Mammary epithelial cell (primary cell): ENCODE data around the gene CCSAP.

Experiments
- CTCF ChIP-seq, 2 donors: IDR thresholded peaks in 1 of 2; conservative IDR thresholded peaks in 1 of 2; 2 replicates each; pipeline ENCODE4 v1.5.1; 2011 to 2012; ENCODE audit warnings: inconsistent platforms in 2 of 2, low read length in 2 of 2, mild to moderate bottlenecking in 2 of 2, control low read depth in 1 of 2, low read depth in 1 of 2; ENCODE audit not compliant: insufficient read depth in 1 of 2; ENCODE audit errors: extremely low read depth in 1 of 2
- EZH2 ChIP-seq: IDR thresholded peaks from 2 replicates; pipeline ENCODE4 v1.6.1; 2012; ENCODE audit warnings: low read length, inconsistent platforms, borderline replicate concordance

GRCh38 chr1:229334716-229335115 lies 8.1 kb downstream of the CCSAP start:
- no peak for TF ChIP-seq CTCF (conservative IDR thresholded peaks at IDR 0.05 in 1 of 2, IDR thresholded peaks at IDR 0.05 in 1 of 2; ENCODE audit: extremely low read depth in 1 of 2, insufficient read depth in 1 of 2, low read depth in 1 of 2, low read length in 2 of 2)
- no peak for TF ChIP-seq EZH2
